Epithelial cell of esophagus (primary cell): ENCODE results near the gene ANKS1B.
"Not testable (repeated sequence)": the region's sequence is repeated elsewhere in the genome, so short reads cannot be mapped to it uniquely, and the experiment has no call there.

Experiments
- DNase-seq: peaks from one replicate; pipeline ENCODE4 v3.0.0; 2010; ENCODE audit warnings: low read depth
- H3K4me3 ChIP-seq: 2 replicates; pipeline ENCODE4 v1.5.1; 2011; ENCODE audit warnings: mild to moderate bottlenecking, low read length, control low read depth
- CTCF ChIP-seq: IDR thresholded peaks from 2 replicates; pipeline ENCODE4 v1.5.1; 2011; ENCODE audit warnings: low read depth, mild to moderate bottlenecking, low read length, control low read depth, inconsistent platforms; ENCODE audit not compliant: insufficient read depth; ENCODE audit errors: missing control alignments

ANKS1B gene

GRCh38 chr12:99670635-99671034, 314.1 kb downstream of the ANKS1B start:
- DNase-seq, result peak; percentile 7
- TF ChIP-seq CTCF, result no peak
- H3K4me3 ChIP-seq, result no peak overlapping the region

GRCh38 chr12:99658671-99659349, 325.9 kb downstream of the ANKS1B start:
- no peak overlapping the region for H3K4me3 ChIP-seq
- peak; percentile 14 for TF ChIP-seq CTCF
- peak; percentile 2 for DNase-seq

GRCh38 chr12:99649551-99649950, 335.2 kb downstream of the ANKS1B start:
- no peak overlapping the region for H3K4me3 ChIP-seq
- DNase-seq, result no peak
- TF ChIP-seq CTCF, result no peak

GRCh38 chr12:99648183-99648582, 336.6 kb downstream of the ANKS1B start:
- DNase-seq, result no peak
- no peak overlapping the region for H3K4me3 ChIP-seq
- no peak for TF ChIP-seq CTCF

- no peak within 1 kb of the TSS for H3K4me3 ChIP-seq
- no peak for TF ChIP-seq CTCF
- no peak for DNase-seq
Measured at GRCh38 chr12:99647453-99647852, 337.3 kb downstream of the ANKS1B start, which contains the start of gene GARIN6. GARIN6 (plus strand) TSS chr12:99647753; CDS start chr12:99648175, 422 bp downstream.

- TF ChIP-seq CTCF, result no peak
- no peak overlapping the region for H3K4me3 ChIP-seq
- no peak for DNase-seq
Measured at GRCh38 chr12:99644629-99645028, 340.1 kb downstream of the ANKS1B start.

- no peak overlapping the region for H3K4me3 ChIP-seq
- DNase-seq, result no peak
- no peak for TF ChIP-seq CTCF
Measured at GRCh38 chr12:99627459-99627858, 357.3 kb downstream of the ANKS1B start.

GRCh38 chr12:99624591-99624990, 360.1 kb downstream of the ANKS1B start:
- not testable (repeated sequence) for DNase-seq, H3K4me3 ChIP-seq
